ENCODE data around the gene IGDCC3. TPM values are rescaled to one million over a fixed set of nuclear protein-coding genes. Genes with fewer than 3 reads are reported as not detected.

The IGDCC3 gene
- not detected in 2 replicates for total RNA-seq (2022)
- not detected for Bru-seq, nascent RNA
- BruChase-seq, experiment 1, labeled RNA remaining after a 6-hour chase = percentile 6 among the genes with signal in this experiment
- BruChase-seq, experiment 2, labeled RNA remaining after a 2-hour chase = percentile 4 among the genes with signal in this experiment
- long read RNA-seq = 0 reads

GRCh38 chr15:65377976-65378366, at the start of gene IGDCC3:
Gene IGDCC3 (minus strand): TSS chr15:65378002. CDS start chr15:65377788, 214 bp downstream.
- H3K4me1 Mint-ChIP-seq (ENCODE audit: low read depth, unreplicated experiment) = peaks cover 9% of the 10 kb centered on the region
- TF ChIP-seq CTCF (IDR thresholded peaks at IDR 0.05; ENCODE audit: unreplicated experiment) = no peak
- no peak for DNase-seq
- H3K27ac Mint-ChIP-seq (ENCODE audit: unreplicated experiment) = peak within 1 kb of the TSS; percentile 67
- BruUV-seq (replicated peaks) = no TSS peak
- CTCF ChIA-PET = interaction anchor here (0.6 kb wide), 1 partner anchor 12 kb away, joined by 3 read pairs; no protein-coding TSS in a partner anchor
- H3K36me3 Mint-ChIP-seq (ENCODE audit: insufficient read depth, unreplicated experiment) = peaks cover 6% of the 10 kb centered on the region
- peaks cover 100% of the 10 kb centered on the region for H3K27me3 Mint-ChIP-seq (ENCODE audit: unreplicated experiment)
- intact Hi-C loops (cut with micrococcal nuclease; ENCODE audit: unreplicated experiment) = no loop called here
- no peaks in the 10 kb centered on the region for H3K9me3 Mint-ChIP-seq (ENCODE audit: low read depth, unreplicated experiment)
- peak within 1 kb of the TSS; percentile 87 for H3K4me3 Mint-ChIP-seq (ENCODE audit: low read depth, unreplicated experiment)

GRCh38 chr15:65426216-65426853, 48.5 kb upstream of the IGDCC3 start:
- BruUV-seq (replicated peaks) = no TSS peak
- Mint-ChIP-seq H3K4me1 (ENCODE audit: low read depth, unreplicated experiment) (peaks cover 24% of the 10 kb centered on the region), H3K27ac (ENCODE audit: unreplicated experiment) (no peak overlapping the region), H3K36me3 (ENCODE audit: insufficient read depth, unreplicated experiment) (peaks cover 17% of the 10 kb centered on the region), H3K4me3 (ENCODE audit: low read depth, unreplicated experiment) (no peak overlapping the region), H3K27me3 (ENCODE audit: unreplicated experiment) (peaks cover 52% of the 10 kb centered on the region), H3K9me3 (ENCODE audit: low read depth, unreplicated experiment) (no peaks in the 10 kb centered on the region)
- DNase-seq = no peak
- intact Hi-C loops (cut with micrococcal nuclease; ENCODE audit: unreplicated experiment) = no loop called here
- no peak for TF ChIP-seq CTCF (IDR thresholded peaks at IDR 0.05; ENCODE audit: unreplicated experiment)
- CTCF ChIA-PET = no interaction called here

GRCh38 chr15:65424683-65425082, 46.9 kb upstream of the IGDCC3 start:
- CTCF ChIA-PET = interaction anchor here (0.7 kb wide), 1 partner anchor 10 kb away, joined by 7 read pairs; no protein-coding TSS in a partner anchor
- Mint-ChIP-seq H3K9me3 (ENCODE audit: low read depth, unreplicated experiment) (no peaks in the 10 kb centered on the region), H3K36me3 (ENCODE audit: insufficient read depth, unreplicated experiment) (peaks cover 17% of the 10 kb centered on the region), H3K4me1 (ENCODE audit: low read depth, unreplicated experiment) (peaks cover 37% of the 10 kb centered on the region), H3K4me3 (ENCODE audit: low read depth, unreplicated experiment) (no peak overlapping the region), H3K27me3 (ENCODE audit: unreplicated experiment) (peaks cover 68% of the 10 kb centered on the region), H3K27ac (ENCODE audit: unreplicated experiment) (no peak overlapping the region)
- no peak for DNase-seq
- TF ChIP-seq CTCF (IDR thresholded peaks at IDR 0.05; ENCODE audit: unreplicated experiment) = no peak
- BruUV-seq (replicated peaks) = no TSS peak
- intact Hi-C loops (cut with micrococcal nuclease; ENCODE audit: unreplicated experiment) = no loop called here

- DNase-seq = no peak
- no TSS peak for BruUV-seq (replicated peaks)
- Mint-ChIP-seq H3K27ac (ENCODE audit: unreplicated experiment) (no peak overlapping the region), H3K4me1 (ENCODE audit: low read depth, unreplicated experiment) (peaks cover 37% of the 10 kb centered on the region), H3K9me3 (ENCODE audit: low read depth, unreplicated experiment) (no peaks in the 10 kb centered on the region), H3K27me3 (ENCODE audit: unreplicated experiment) (peaks cover 72% of the 10 kb centered on the region), H3K36me3 (ENCODE audit: insufficient read depth, unreplicated experiment) (peaks cover 17% of the 10 kb centered on the region), H3K4me3 (ENCODE audit: low read depth, unreplicated experiment) (peak overlapping the region; percentile 71)
- TF ChIP-seq CTCF (IDR thresholded peaks at IDR 0.05; ENCODE audit: unreplicated experiment) = no peak
- intact Hi-C loops (cut with micrococcal nuclease; ENCODE audit: unreplicated experiment) = no loop called here
- CTCF ChIA-PET = no interaction called here
Measured at GRCh38 chr15:65423976-65424679, 46.3 kb upstream of the IGDCC3 start.

Measured in Calu3 (cell line).